SK-N-SH (cell line): ENCODE data around the gene RGL1. TPM values are rescaled to one million over a fixed set of nuclear protein-coding genes. Genes with fewer than 3 reads are reported as not detected.

Source experiments
- CTCF ChIA-PET: fragments of 300-600, 350-600 bp; formaldehyde crosslinking; extraction: SDS; loops from one replicate; lab custom pipeline; 2021; lab: Yijun Ruan, JAX
- POLR2A ChIA-PET: fragments of 350-600 bp; sonication (Branson Sonifier 250); formaldehyde crosslinking; extraction: SDS; loops from one replicate; lab custom pipeline; 2020; ENCODE audit warnings: antibody characterized with exemption, inconsistent platforms; lab: Yijun Ruan, JAX
- DNase-seq: peaks from one replicate; pipeline ENCODE4 v3.0.0; 2012
- H2AFZ ChIP-seq: fragments of 200-600 bp; sonication (generic); 2 replicates; pipeline ENCODE4 v1.8.1; 2016; ENCODE audit warnings: antibody characterized with exemption, mild to moderate bottlenecking, low read depth
- H3F3A ChIP-seq: fragments of 200-600 bp; sonication (generic); replicated peaks from 2 replicates; pipeline ENCODE3; 2016; ENCODE audit warnings: antibody characterized with exemption, mild to moderate bottlenecking; ENCODE audit not compliant: insufficient read depth
- H3K27ac ChIP-seq, 2 experiments: fragments of 200-500 bp in 1 of 2; fragments of 200-600 bp in 1 of 2; sonication (Bioruptor generic) in 1 of 2; sonication (generic), shearing (Covaris generic) in 1 of 2; 2 replicates each; pipeline versions ENCODE4 v1.5.1 to v1.6.1; 2014 to 2016; ENCODE audit warnings: low read depth in 2 of 2, inconsistent platforms in 1 of 2, low read length in 1 of 2, mild to moderate bottlenecking in 1 of 2, mixed read lengths in 1 of 2
- H3K27me3 ChIP-seq: fragments of 200-600 bp; sonication (generic), shearing (Covaris generic); 2 replicates; pipeline ENCODE4 v1.6.1; 2016; ENCODE audit warnings: mixed run types; ENCODE audit not compliant: insufficient read depth
- H3K36me3 ChIP-seq, 2 experiments: fragments of 200-500 bp in 1 of 2; fragments of 200-600 bp in 1 of 2; sonication (Bioruptor generic) in 1 of 2; sonication (generic) in 1 of 2; replicated peaks in 1 of 2; 2 replicates each; pipeline versions ENCODE3 to v1.5.1; 2014 to 2016; ENCODE audit warnings: low read length in 1 of 2, mild to moderate bottlenecking in 1 of 2; ENCODE audit not compliant: insufficient read depth in 2 of 2, control insufficient read depth in 1 of 2
- H3K4me1 ChIP-seq, 2 experiments: fragments of 200-500 bp in 1 of 2; fragments of 200-600 bp in 1 of 2; sonication (Bioruptor generic) in 1 of 2; sonication (generic), shearing (Covaris generic) in 1 of 2; 2 replicates each; pipeline versions ENCODE4 v1.5.1 to v1.6.1; 2014 to 2016; ENCODE audit warnings: low read depth in 1 of 2, low read length in 1 of 2, mixed run types in 1 of 2; ENCODE audit not compliant: insufficient read depth in 2 of 2, control insufficient read depth in 1 of 2
- H3K4me2 ChIP-seq: fragments of 200-600 bp; sonication (generic), shearing (Covaris generic); 2 replicates; pipeline ENCODE4 v1.6.1; 2017; ENCODE audit warnings: mixed run types
- H3K4me3 ChIP-seq, 2 experiments: fragments of 200-500 bp in 1 of 2; fragments of 200-600 bp in 1 of 2; sonication (Bioruptor generic) in 1 of 2; sonication (generic), shearing (Covaris generic) in 1 of 2; 2 replicates each; pipeline versions ENCODE4 v1.5.1 to v1.8.1; 2014 to 2016; ENCODE audit warnings: low read depth in 2 of 2, inconsistent platforms in 1 of 2, low read length in 1 of 2, mild to moderate bottlenecking in 1 of 2, mixed read lengths in 1 of 2, moderate library complexity in 1 of 2
- H3K79me2 ChIP-seq: fragments of 200-600 bp; sonication (generic); 2 replicates; pipeline ENCODE4 v1.8.1; 2017; ENCODE audit warnings: mild to moderate bottlenecking; ENCODE audit not compliant: insufficient read depth
- H3K9ac ChIP-seq: fragments of 200-600 bp; sonication (generic); 2 replicates; pipeline ENCODE4 v1.6.1; 2017; ENCODE audit warnings: mixed run types
- H3K9me2 ChIP-seq: fragments of 200-600 bp; sonication (generic); 2 replicates; pipeline ENCODE4 v1.6.1; 2017; ENCODE audit warnings: mixed run types
- H3K9me3 ChIP-seq: fragments of 200-600 bp; sonication (generic); 2 replicates; pipeline ENCODE4 v1.6.1; 2017; ENCODE audit warnings: mixed run types, mild to moderate bottlenecking, moderate library complexity
- H4K20me1 ChIP-seq: fragments of 200-600 bp; sonication (generic); 2 replicates; pipeline ENCODE4 v1.6.1; 2017; ENCODE audit warnings: mild to moderate bottlenecking, mixed run types; ENCODE audit not compliant: insufficient read depth
- CHD2 ChIP-seq: fragments of 150-350 bp; IDR thresholded peaks from 2 replicates; pipeline ENCODE4 v1.6.1; 2018; ENCODE audit warnings: low read length; ENCODE audit not compliant: partially characterized antibody
- ELF1 ChIP-seq: IDR thresholded peaks from 2 replicates; pipeline ENCODE4 v1.4.0; 2012
- EP300 ChIP-seq, 2 experiments: IDR thresholded peaks; 2 replicates each; pipeline versions ENCODE4 v1.4.0 to v1.6.1; 2012; ENCODE audit warnings: borderline replicate concordance in 1 of 2, low read depth in 1 of 2, low read length in 1 of 2
- FOSL2 ChIP-seq: IDR thresholded peaks from 2 replicates; pipeline ENCODE4 v1.4.0; 2012; ENCODE audit warnings: low read depth, mild to moderate bottlenecking, moderate library complexity, borderline replicate concordance
- FOXJ3 ChIP-seq: sonication (generic); formaldehyde crosslinking; IDR thresholded peaks from 2 replicates; pipeline ENCODE4 v1.5.1; 2020; ENCODE audit warnings: mild to moderate bottlenecking, missing genetic modification reagents
- JUND ChIP-seq: IDR thresholded peaks from 2 replicates; pipeline ENCODE4 v1.4.0; 2012
- MXI1 ChIP-seq: IDR thresholded peaks from 2 replicates; pipeline ENCODE4 v1.6.1; 2012; ENCODE audit warnings: mild to moderate bottlenecking, low read depth, low read length, improper control_type of control experiment
- NFIC ChIP-seq: IDR thresholded peaks from 2 replicates; pipeline ENCODE4 v1.4.0; 2012; ENCODE audit warnings: borderline replicate concordance
- POLR2AphosphoS5 ChIP-seq: IDR thresholded peaks from 2 replicates; pipeline ENCODE4 v1.6.1; 2012; ENCODE audit warnings: low read depth, low read length
- RAD21 ChIP-seq: IDR thresholded peaks from 2 replicates; pipeline ENCODE4 v1.6.1; 2012; ENCODE audit warnings: mild to moderate bottlenecking, low read length
- RCOR1 ChIP-seq: fragments of 150-350 bp; IDR thresholded peaks from 2 replicates; pipeline ENCODE4 v1.6.1; 2017; ENCODE audit warnings: antibody characterized with exemption, low read length
- RFX5 ChIP-seq: IDR thresholded peaks from 2 replicates; pipeline ENCODE4 v1.6.1; 2012; ENCODE audit warnings: mild to moderate bottlenecking, improper control_type of control experiment, low read length
- RXRA ChIP-seq: IDR thresholded peaks from 2 replicates; pipeline ENCODE4 v1.4.0; 2012; ENCODE audit warnings: low read depth, mild to moderate bottlenecking, borderline replicate concordance
- SMC3 ChIP-seq: IDR thresholded peaks from 2 replicates; pipeline ENCODE4 v1.6.1; 2012; ENCODE audit warnings: low read depth, low read length, improper control_type of control experiment
- TCF12 ChIP-seq: IDR thresholded peaks from 2 replicates; pipeline ENCODE4 v1.4.0; 2012
- TEAD4 ChIP-seq: IDR thresholded peaks from 2 replicates; pipeline ENCODE4 v1.4.0; 2012; ENCODE audit warnings: mild to moderate bottlenecking, borderline replicate concordance; ENCODE audit not compliant: insufficient read depth
- WGBS: methylation state at CpG from one replicate; pipeline ENCODE4 v1.1.6; 2017; ENCODE audit warnings: low lambda C conversion rate; 5-methylcytosine and 5-hydroxymethylcytosine counted together
- polyA plus RNA-seq, 3 experiments: library from polyadenylated mRNA; depleted of rRNA; stranded (reverse); fragments of >200 nt; gene quantifications; 2 replicates each; pipeline ENCODE4 v1.2.3, GENCODE V29; 2012
- TF ChIP-seq, protein P1 (sequence below): IDR thresholded peaks from 2 replicates; pipeline ENCODE4 v1.6.1; 2012; ENCODE audit warnings: mild to moderate bottlenecking, low read depth, low read length, moderate library complexity
- TF ChIP-seq, protein P2 (sequence below): IDR thresholded peaks from 2 replicates; pipeline ENCODE4; 2012

RGL1 gene
- polyA plus RNA-seq, 1 of the 3 experiments (the other 2 are of a cell fraction) = 8.3 TPM

DNA sequence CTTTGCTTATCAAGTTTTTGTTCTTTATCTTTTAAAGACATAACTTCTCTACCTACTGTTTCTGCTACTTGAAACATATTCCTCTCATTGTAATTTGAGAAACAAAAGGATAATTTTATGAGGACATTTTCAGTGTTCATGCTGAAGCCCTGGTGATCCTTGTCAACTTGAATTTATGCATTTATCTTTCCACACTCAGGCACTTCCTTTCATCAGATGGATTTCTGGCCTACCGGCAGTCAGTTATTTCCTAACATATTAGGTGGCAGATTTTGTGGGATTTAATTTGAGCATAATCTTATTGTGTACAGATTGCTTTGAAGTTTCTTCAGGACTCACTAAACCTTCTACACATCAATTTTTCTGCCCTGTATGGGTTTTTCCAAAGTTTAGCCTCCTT is 75.0 kb downstream of the RGL1 start (continued):
- TF ChIP-seq TEAD4 = no peak
- no peak for TF ChIP-seq RAD21

DNA sequence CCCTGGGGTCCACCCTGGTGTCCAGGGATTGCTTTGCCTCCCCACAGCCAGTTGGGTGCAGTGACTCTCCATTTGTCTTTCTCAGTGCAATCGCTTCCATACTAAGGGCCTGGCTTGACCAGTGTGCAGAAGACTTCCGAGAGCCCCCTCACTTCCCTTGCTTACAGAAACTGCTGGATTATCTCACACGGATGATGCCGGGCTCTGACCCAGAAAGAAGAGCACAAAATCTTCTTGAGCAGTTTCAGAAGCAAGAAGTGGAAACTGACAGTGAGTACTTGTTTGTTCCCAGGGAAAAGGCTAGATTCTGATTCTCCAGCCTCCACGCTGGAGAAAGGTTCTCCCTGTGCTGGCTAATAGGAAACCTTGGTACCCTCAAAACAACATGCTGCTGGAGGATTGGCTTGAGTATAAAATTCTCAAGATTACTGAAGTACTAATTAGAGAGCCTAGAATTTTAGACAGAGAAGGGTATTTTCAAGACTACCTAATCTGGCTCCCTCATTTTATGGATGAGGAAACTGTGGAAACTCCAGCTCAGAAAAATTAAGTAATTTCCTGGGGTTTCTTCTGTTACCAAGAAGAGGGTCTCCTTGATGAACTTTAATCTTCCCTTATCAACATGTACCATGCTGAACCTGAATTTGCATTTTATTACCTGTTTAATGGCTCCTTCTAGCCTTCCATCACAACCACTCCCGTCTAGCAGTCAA is 75.8 kb downstream of the RGL1 start:
- peaks cover 3 to 40% of the 10 kb centered on the region in 2 experiments for H3K36me3 ChIP-seq
- POLR2A ChIA-PET = no interaction called here
- no peak for TF ChIP-seq EP300 (IDR thresholded peaks at IDR 0.05; ENCODE audit: borderline replicate concordance in 1 of 2, low read depth in 1 of 2, low read length in 1 of 2)
- TF ChIP-seq MXI1 = no peak
- no peak for TF ChIP-seq CHD2
- no peak for TF ChIP-seq RXRA
- TF ChIP-seq NFIC = no peak
- no peak for TF ChIP-seq JUND
- no peak for TF ChIP-seq TCF12
- TF ChIP-seq, all 33 proteins: peak for 0
- no peak overlapping the region for H3K4me3 ChIP-seq
- 95% methylated on average over 6 of the region's 6 CpGs for WGBS
- H3K4me1 ChIP-seq = peaks cover 13 to 28% of the 10 kb centered on the region in 2 experiments; a peak in 3 of 4 replicates
- peak overlapping the region in 1 of 2 experiments; percentile 47; a peak in 1 of 4 replicates for H3K27ac ChIP-seq
- no peak overlapping the region for H3K9ac ChIP-seq
- H2AFZ ChIP-seq = no peak overlapping the region
- CTCF ChIA-PET = interaction anchor here (1.0 to 1.6 kb wide), 4 partner anchors 17 to 247 kb away, joined by 3 to 5 read pairs (median 4); no protein-coding TSS in a partner anchor
- H4K20me1 ChIP-seq = no peaks in the 10 kb centered on the region
- no peaks in the 10 kb centered on the region for H3K9me2 ChIP-seq
- H3K79me2 ChIP-seq = no peaks in the 10 kb centered on the region
- H3F3A ChIP-seq = no peaks in the 10 kb centered on the region
- no peaks in the 10 kb centered on the region for H3K9me3 ChIP-seq
- no peak for DNase-seq
- no peaks in the 10 kb centered on the region for H3K27me3 ChIP-seq
- no peak overlapping the region for H3K4me2 ChIP-seq

DNA sequence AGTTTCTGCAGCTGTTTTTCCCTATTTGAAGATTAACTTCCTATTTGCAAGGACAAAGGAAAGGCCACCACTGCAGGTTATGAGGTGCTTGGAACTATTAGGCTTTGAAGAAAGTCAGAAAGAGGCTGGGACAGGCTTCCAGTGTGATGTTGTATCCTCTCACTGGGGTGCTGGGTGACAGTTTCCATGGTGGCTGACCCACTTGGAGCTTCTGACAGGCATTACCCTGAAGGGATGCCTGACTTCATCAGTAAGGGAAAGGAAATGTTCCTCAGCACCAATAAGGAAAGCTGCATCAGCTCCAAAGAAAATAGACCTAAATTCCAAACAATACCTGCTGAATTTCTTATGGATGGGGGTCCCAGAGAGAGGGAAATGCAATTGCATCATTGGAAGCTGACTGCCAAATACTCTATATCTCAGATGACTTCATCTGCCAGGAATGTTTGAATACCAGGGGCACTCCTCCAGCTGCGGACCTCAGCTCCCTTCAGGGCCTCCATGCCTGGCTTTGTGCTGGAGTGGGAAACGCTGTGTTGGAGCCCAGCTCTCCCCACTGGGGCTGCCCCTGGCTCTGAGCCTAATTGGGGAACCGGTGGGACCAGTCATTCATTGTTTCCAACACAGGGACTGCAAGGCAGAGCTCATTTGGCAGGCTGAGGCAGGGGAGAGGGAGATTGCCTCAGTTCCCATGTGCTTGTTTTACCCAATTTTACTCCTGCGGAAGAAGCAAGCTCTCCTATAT is 76.6 kb downstream of the RGL1 start:
- H3F3A ChIP-seq = no peaks in the 10 kb centered on the region
- no peaks in the 10 kb centered on the region for H3K9me3 ChIP-seq
- H4K20me1 ChIP-seq = no peaks in the 10 kb centered on the region
- no peak overlapping the region for H3K4me3 ChIP-seq
- 26% methylated on average over 4 of the region's 4 CpGs for WGBS
- H2AFZ ChIP-seq = no peak overlapping the region
- TF ChIP-seq, protein P1, sequence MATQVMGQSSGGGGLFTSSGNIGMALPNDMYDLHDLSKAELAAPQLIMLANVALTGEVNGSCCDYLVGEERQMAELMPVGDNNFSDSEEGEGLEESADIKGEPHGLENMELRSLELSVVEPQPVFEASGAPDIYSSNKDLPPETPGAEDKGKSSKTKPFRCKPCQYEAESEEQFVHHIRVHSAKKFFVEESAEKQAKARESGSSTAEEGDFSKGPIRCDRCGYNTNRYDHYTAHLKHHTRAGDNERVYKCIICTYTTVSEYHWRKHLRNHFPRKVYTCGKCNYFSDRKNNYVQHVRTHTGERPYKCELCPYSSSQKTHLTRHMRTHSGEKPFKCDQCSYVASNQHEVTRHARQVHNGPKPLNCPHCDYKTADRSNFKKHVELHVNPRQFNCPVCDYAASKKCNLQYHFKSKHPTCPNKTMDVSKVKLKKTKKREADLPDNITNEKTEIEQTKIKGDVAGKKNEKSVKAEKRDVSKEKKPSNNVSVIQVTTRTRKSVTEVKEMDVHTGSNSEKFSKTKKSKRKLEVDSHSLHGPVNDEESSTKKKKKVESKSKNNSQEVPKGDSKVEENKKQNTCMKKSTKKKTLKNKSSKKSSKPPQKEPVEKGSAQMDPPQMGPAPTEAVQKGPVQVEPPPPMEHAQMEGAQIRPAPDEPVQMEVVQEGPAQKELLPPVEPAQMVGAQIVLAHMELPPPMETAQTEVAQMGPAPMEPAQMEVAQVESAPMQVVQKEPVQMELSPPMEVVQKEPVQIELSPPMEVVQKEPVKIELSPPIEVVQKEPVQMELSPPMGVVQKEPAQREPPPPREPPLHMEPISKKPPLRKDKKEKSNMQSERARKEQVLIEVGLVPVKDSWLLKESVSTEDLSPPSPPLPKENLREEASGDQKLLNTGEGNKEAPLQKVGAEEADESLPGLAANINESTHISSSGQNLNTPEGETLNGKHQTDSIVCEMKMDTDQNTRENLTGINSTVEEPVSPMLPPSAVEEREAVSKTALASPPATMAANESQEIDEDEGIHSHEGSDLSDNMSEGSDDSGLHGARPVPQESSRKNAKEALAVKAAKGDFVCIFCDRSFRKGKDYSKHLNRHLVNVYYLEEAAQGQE = no peak
- TF ChIP-seq, protein P2, sequence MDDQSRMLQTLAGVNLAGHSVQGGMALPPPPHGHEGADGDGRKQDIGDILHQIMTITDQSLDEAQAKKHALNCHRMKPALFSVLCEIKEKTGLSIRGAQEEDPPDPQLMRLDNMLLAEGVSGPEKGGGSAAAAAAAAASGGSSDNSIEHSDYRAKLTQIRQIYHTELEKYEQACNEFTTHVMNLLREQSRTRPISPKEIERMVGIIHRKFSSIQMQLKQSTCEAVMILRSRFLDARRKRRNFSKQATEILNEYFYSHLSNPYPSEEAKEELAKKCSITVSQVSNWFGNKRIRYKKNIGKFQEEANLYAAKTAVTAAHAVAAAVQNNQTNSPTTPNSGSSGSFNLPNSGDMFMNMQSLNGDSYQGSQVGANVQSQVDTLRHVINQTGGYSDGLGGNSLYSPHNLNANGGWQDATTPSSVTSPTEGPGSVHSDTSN = peak; percentile 44; the same call in 1 of the 2 replicates
- TF ChIP-seq EP300 (IDR thresholded peaks at IDR 0.05; ENCODE audit: borderline replicate concordance in 1 of 2, low read depth in 1 of 2, low read length in 1 of 2) (peak in 1 of 2 experiments; percentile 25; a peak in 1 of 4 replicates), RFX5 (no peak), SMC3 (no peak), RAD21 (no peak), FOSL2 (peak; percentile 39; the same call in 1 of the 2 replicates), TCF12 (peak; percentile 82), RCOR1 (no peak), TEAD4 (peak; percentile 79), NFIC (peak; percentile 82), POLR2AphosphoS5 (no peak; the same call in 1 of the 2 replicates), FOXJ3 (CRISPR knock-in tag) (no peak), RXRA (no peak; the same call in 1 of the 2 replicates), ELF1 (no peak), CHD2 (no peak), JUND (peak; percentile 80)
- ChIA-PET CTCF (interaction anchor here (0.6 to 1.6 kb wide), 6 partner anchors 11 to 247 kb away, joined by 3 to 5 read pairs (median 3); no protein-coding TSS in a partner anchor), POLR2A (no interaction called here)
- no peak for DNase-seq
- H3K4me2 ChIP-seq = no peak overlapping the region; the same call in 1 of the 2 replicates
- H3K36me3 ChIP-seq = peaks cover 4 to 48% of the 10 kb centered on the region in 2 experiments
- no peaks in the 10 kb centered on the region for H3K79me2 ChIP-seq
- peak overlapping the region; percentile 43 to 47; a peak in 3 of 4 replicates for H3K27ac ChIP-seq
- H3K4me1 ChIP-seq = peaks cover 13 to 32% of the 10 kb centered on the region in 2 experiments; a peak in 3 of 4 replicates
- no peak overlapping the region for H3K9ac ChIP-seq
- no peaks in the 10 kb centered on the region for H3K9me2 ChIP-seq
- no peaks in the 10 kb centered on the region for H3K27me3 ChIP-seq
